K562 (cell line): Measurements from ENCODE around the gene ZNF200. TPM values are rescaled to one million over a fixed set of nuclear protein-coding genes. Genes with fewer than 3 reads are reported as not detected.

Experiments
- COPS2 ChIP-seq: fragments of 450-650 bp; conservative IDR thresholded peaks from 2 replicates; pipeline ENCODE4 v1.6.1; 2016; ENCODE audit warnings: mild to moderate bottlenecking, moderate library complexity
- CTBP1 ChIP-seq: fragments of 450-650 bp; IDR thresholded peaks from 2 replicates; pipeline ENCODE4 v1.6.1; 2016; ENCODE audit warnings: borderline replicate concordance
- ELF2 ChIP-seq: fragments of 250-450 bp; sonication (Bioruptor Pico); IDR thresholded peaks from 2 replicates; pipeline ENCODE4 v1.5.0; 2021; ENCODE audit warnings: mild to moderate bottlenecking
- FOXM1 ChIP-seq, 2 experiments: fragments of 450-650 bp in 1 of 2; sonication (generic) in 1 of 2; formaldehyde crosslinking in 1 of 2; IDR thresholded peaks; 2 replicates each; pipeline versions ENCODE4 v1.6.1 to v1.9.0; 2017 to 2022; ENCODE audit warnings: low read depth in 2 of 2, mild to moderate bottlenecking in 2 of 2, missing genetic modification reagents in 1 of 2, moderate library complexity in 1 of 2
- HMG20A ChIP-seq: fragments of 450-650 bp; formaldehyde crosslinking; conservative IDR thresholded peaks from 2 replicates; pipeline ENCODE4 v1.4.0; 2020; ENCODE audit warnings: mild to moderate bottlenecking, mixed read lengths
- KLF6 ChIP-seq: fragments of 250-450 bp; sonication (Bioruptor Pico); IDR thresholded peaks from 2 replicates; pipeline ENCODE4 v1.4.0; 2020; ENCODE audit warnings: mild to moderate bottlenecking, moderate library complexity, borderline replicate concordance
- NCOA1 ChIP-seq: fragments of 450-650 bp; IDR thresholded peaks from 2 replicates; pipeline ENCODE4 v1.6.1; 2016; ENCODE audit warnings: low read depth
- NFIX ChIP-seq: fragments of 250-450 bp; sonication (Bioruptor Pico); IDR thresholded peaks from 2 replicates; pipeline ENCODE4 v1.4.0; 2020; ENCODE audit warnings: low read depth, mild to moderate bottlenecking, moderate library complexity
- RAD51 ChIP-seq: fragments of 450-650 bp; IDR thresholded peaks from 2 replicates; pipeline ENCODE4 v1.7.1; 2016; ENCODE audit warnings: low read depth, mild to moderate bottlenecking, borderline replicate concordance
- RBM17 ChIP-seq: fragments of 200-400 bp; formaldehyde crosslinking; IDR thresholded peaks from 2 replicates; pipeline ENCODE4 v1.6.1; 2017; ENCODE audit warnings: low read depth, mild to moderate bottlenecking, low read length, borderline replicate concordance
- SMARCE1 ChIP-seq: fragments of 450-650 bp; IDR thresholded peaks from 2 replicates; pipeline ENCODE4 v1.7.1; 2016; ENCODE audit warnings: mild to moderate bottlenecking
- STAG1 ChIP-seq: sonication (generic); formaldehyde crosslinking; IDR thresholded peaks from 2 replicates; pipeline ENCODE4 v1.5.0; 2020; ENCODE audit warnings: missing genetic modification reagents, borderline replicate concordance
- TOE1 ChIP-seq, 2 experiments: fragments of 450-650 bp in 1 of 2; sonication (generic) in 1 of 2; formaldehyde crosslinking in 1 of 2; IDR thresholded peaks; 2 replicates each; pipeline versions ENCODE4 v1.7.1 to v1.8.0; 2016 to 2022; ENCODE audit warnings: borderline replicate concordance in 2 of 2, mild to moderate bottlenecking in 2 of 2, antibody characterized with exemption in 1 of 2, inconsistent platforms in 1 of 2, low read depth in 1 of 2, missing genetic modification reagents in 1 of 2, moderate library complexity in 1 of 2
- TRIM28 ChIP-seq: fragments of 450-650 bp; IDR thresholded peaks from 2 replicates; pipeline ENCODE4 v1.6.1; 2017
- ZBTB7A ChIP-seq: IDR thresholded peaks from 2 replicates; pipeline ENCODE4 v1.6.1; 2011; ENCODE audit warnings: low read depth, mild to moderate bottlenecking, low read length, moderate library complexity, borderline replicate concordance; ENCODE audit not compliant: control insufficient read depth
- ZNF699 ChIP-seq: fragments of 250-450 bp; sonication (Bioruptor Pico); IDR thresholded peaks from 2 replicates; pipeline ENCODE4 v1.8.0; 2021; ENCODE audit warnings: mild to moderate bottlenecking, moderate library complexity; ENCODE audit not compliant: insufficient replicate concordance
- ZSCAN29 ChIP-seq: fragments of 450-650 bp; IDR thresholded peaks from 2 replicates; pipeline ENCODE4 v1.6.1; 2017
- ZSCAN32 ChIP-seq: fragments of 450-650 bp; formaldehyde crosslinking; IDR thresholded peaks from 2 replicates; pipeline ENCODE4 v1.4.0; 2020; ENCODE audit warnings: mild to moderate bottlenecking, moderate library complexity
- polyA plus RNA-seq, 8 experiments: library from polyadenylated mRNA; depleted of rRNA in 4 of 8; stranded (reverse) in 5 of 8; unstranded in 3 of 8; fragments of >200 nt; fragmentation: Nextera tagmentation in 2 of 8; fragmentation: Illumina TruSeq in 1 of 8; extraction: Ambion mirVana in 2 of 8; extraction: Trizol in 1 of 8; gene quantifications; 2 replicates each; pipeline versions ENCODE4 v1.2.1 to v1.2.3, GENCODE V29; 2011 to 2014; ENCODE audit warnings: inconsistent platforms in 1 of 8, missing spikeins in 1 of 8
- total RNA-seq, 7 experiments: library from RNA; depleted of rRNA in 6 of 7; stranded (reverse); fragments of >200 nt in 6 of 7; fragmentation: Illumina TruSeq in 2 of 7; extraction: Trizol in 2 of 7; gene quantifications; 2 replicates each; pipeline versions ENCODE4 v1.2.1 to v1.2.3, GENCODE V29; 2011 to 2021; ENCODE audit warnings: low replicate concordance in 1 of 7
- TF ChIP-seq, protein P1 (sequence below): fragments of 450-650 bp; formaldehyde crosslinking; IDR thresholded peaks from 2 replicates; pipeline ENCODE4 v1.4.0; 2020; ENCODE audit warnings: mild to moderate bottlenecking
- TF ChIP-seq, protein P2 (sequence below): fragments of 450-650 bp; formaldehyde crosslinking; IDR thresholded peaks from 2 replicates; pipeline ENCODE4 v1.4.0; 2020; ENCODE audit warnings: mild to moderate bottlenecking, moderate library complexity
- TF ChIP-seq, protein P3 (sequence below): fragments of 250-450 bp; sonication (Bioruptor Pico); IDR thresholded peaks from 2 replicates; pipeline ENCODE4 v1.4.0; 2020; ENCODE audit warnings: borderline replicate concordance
- TF ChIP-seq, protein P4 (sequence below): sonication (generic); formaldehyde crosslinking; IDR thresholded peaks from 2 replicates; pipeline ENCODE4 v1.5.0; 2020; ENCODE audit warnings: missing genetic modification reagents
- TF ChIP-seq, protein P5 (sequence below): fragments of 250-450 bp; sonication (Bioruptor Pico); IDR thresholded peaks from 2 replicates; pipeline ENCODE4 v1.6.1; 2021; ENCODE audit warnings: mild to moderate bottlenecking

ZNF200 gene
- total and polyA plus RNA-seq, 9 of the 15 experiments (the other 6 are each of a cell fraction or from before 2014, with no cell fraction given): 4.8 to 14.5 (median 9.2) TPM

DNA sequence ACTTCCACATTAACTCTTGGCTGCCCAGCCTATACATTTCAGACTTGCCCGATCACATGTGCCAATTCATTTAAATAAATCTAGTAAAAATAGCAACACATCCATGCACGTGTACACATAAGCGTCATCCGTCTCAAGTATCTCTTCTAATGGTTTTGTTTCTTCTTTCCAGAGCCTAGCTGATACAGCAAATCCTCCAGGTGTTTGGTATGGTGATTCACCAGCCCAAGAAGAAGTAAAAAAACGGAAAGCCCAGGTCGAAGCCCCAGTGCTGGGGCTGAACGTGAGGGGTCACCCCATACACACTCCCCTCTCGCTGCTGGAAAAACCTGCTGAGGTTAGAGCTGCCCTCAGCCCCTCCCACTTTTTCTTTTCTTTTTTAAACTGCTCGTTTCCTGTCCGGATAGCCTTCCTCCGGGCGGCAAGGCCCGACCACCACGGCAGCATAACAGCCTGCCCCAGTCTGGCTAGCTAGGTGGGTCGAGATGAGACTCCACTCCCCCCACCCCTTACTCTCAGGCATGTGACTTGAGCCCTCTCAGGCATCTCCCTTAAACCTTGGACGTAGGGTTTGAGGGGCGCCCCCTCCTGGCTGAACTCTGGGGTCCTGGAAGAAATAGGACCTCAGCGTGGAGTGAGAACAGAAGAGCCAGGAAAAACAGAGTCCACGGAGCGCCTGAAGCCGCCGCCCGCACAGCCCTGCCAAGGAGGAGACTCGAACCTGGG is 60.9 kb downstream of the ZNF200 start (continued):
- TF ChIP-seq ZSCAN32 (CRISPR knock-in tag): no peak
- no peak for TF ChIP-seq NFIX
- TF ChIP-seq, protein P1, sequence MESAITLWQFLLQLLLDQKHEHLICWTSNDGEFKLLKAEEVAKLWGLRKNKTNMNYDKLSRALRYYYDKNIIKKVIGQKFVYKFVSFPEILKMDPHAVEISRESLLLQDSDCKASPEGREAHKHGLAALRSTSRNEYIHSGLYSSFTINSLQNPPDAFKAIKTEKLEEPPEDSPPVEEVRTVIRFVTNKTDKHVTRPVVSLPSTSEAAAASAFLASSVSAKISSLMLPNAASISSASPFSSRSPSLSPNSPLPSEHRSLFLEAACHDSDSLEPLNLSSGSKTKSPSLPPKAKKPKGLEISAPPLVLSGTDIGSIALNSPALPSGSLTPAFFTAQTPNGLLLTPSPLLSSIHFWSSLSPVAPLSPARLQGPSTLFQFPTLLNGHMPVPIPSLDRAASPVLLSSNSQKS: no peak
- no peak for TF ChIP-seq RBM17
- TF ChIP-seq FOXM1 (IDR thresholded peaks at IDR 0.05; ENCODE audit: low read depth): no peak
- TF ChIP-seq FOXM1 (CRISPR knock-in tag; IDR thresholded peaks at IDR 0.05; ENCODE audit: low read depth): no peak
- no peak for TF ChIP-seq ELF2 (CRISPR knock-in tag)
- no peak for TF ChIP-seq KLF6 (CRISPR knock-in tag)
- TF ChIP-seq, protein P2, sequence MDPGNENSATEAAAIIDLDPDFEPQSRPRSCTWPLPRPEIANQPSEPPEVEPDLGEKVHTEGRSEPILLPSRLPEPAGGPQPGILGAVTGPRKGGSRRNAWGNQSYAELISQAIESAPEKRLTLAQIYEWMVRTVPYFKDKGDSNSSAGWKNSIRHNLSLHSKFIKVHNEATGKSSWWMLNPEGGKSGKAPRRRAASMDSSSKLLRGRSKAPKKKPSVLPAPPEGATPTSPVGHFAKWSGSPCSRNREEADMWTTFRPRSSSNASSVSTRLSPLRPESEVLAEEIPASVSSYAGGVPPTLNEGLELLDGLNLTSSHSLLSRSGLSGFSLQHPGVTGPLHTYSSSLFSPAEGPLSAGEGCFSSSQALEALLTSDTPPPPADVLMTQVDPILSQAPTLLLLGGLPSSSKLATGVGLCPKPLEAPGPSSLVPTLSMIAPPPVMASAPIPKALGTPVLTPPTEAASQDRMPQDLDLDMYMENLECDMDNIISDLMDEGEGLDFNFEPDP (CRISPR knock-in tag): no peak
- TF ChIP-seq, protein P3, sequence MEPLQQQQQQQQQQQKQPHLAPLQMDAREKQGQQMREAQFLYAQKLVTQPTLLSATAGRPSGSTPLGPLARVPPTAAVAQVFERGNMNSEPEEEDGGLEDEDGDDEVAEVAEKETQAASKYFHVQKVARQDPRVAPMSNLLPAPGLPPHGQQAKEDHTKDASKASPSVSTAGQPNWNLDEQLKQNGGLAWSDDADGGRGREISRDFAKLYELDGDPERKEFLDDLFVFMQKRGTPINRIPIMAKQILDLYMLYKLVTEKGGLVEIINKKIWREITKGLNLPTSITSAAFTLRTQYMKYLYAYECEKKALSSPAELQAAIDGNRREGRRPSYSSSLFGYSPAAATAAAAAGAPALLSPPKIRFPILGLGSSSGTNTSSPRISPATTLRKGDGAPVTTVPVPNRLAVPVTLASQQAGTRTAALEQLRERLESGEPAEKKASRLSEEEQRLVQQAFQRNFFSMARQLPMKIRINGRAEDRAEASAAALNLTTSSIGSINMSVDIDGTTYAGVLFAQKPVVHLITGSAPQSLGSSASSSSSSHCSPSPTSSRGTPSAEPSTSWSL (CRISPR knock-in tag): no peak
- TF ChIP-seq TRIM28: no peak
- TF ChIP-seq HMG20A (CRISPR knock-in tag): no peak
- TF ChIP-seq NCOA1: no peak
- TF ChIP-seq TOE1 (IDR thresholded peaks at IDR 0.05; ENCODE audit: borderline replicate concordance): 0 out of 2 replicates have a peak, but pooled peaks have one; percentile 29
- TF ChIP-seq TOE1 (CRISPR knock-in tag; IDR thresholded peaks at IDR 0.05; ENCODE audit: borderline replicate concordance, low read depth): no peak
- no peak for TF ChIP-seq COPS2
- TF ChIP-seq, protein P4, sequence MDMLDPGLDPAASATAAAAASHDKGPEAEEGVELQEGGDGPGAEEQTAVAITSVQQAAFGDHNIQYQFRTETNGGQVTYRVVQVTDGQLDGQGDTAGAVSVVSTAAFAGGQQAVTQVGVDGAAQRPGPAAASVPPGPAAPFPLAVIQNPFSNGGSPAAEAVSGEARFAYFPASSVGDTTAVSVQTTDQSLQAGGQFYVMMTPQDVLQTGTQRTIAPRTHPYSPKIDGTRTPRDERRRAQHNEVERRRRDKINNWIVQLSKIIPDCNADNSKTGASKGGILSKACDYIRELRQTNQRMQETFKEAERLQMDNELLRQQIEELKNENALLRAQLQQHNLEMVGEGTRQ: peak; percentile 50
- TF ChIP-seq RAD51: peak; percentile 70
- TF ChIP-seq ZSCAN29: no peak
- no peak for TF ChIP-seq ZNF699 (CRISPR knock-in tag)
- TF ChIP-seq CTBP1: peak; percentile 49; the same call in 1 of the 2 replicates
- peak; percentile 63; the same call in 1 of the 2 replicates for TF ChIP-seq ZBTB7A
- no peak for TF ChIP-seq SMARCE1
- no peak for TF ChIP-seq STAG1 (CRISPR knock-in tag)
- TF ChIP-seq, protein P5, sequence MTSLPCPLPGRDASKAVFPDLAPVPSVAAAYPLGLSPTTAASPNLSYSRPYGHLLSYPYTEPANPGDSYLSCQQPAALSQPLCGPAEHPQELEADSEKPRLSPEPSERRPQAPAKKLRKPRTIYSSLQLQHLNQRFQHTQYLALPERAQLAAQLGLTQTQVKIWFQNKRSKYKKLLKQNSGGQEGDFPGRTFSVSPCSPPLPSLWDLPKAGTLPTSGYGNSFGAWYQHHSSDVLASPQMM (CRISPR knock-in tag): no peak
